Erythroblast (primary cell): ENCODE data around the gene SYNRG.

Source experiments
- GATA1 ChIP-seq: IDR thresholded peaks from 2 replicates; pipeline ENCODE4 v1.6.1; 2011; ENCODE audit warnings: low read depth, mild to moderate bottlenecking, control low read depth, low read length, moderate library complexity
- POLR2A ChIP-seq: IDR thresholded peaks from 2 replicates; pipeline ENCODE4 v1.6.1; 2011; ENCODE audit warnings: mild to moderate bottlenecking, low read length

GRCh38 chr17:37545486-37545885, 63.7 kb downstream of the SYNRG start:
- no peak for TF ChIP-seq POLR2A
- no peak for TF ChIP-seq GATA1
